HG02943 (cell line): ENCODE data around the gene ANKRD60.

Experiments used
- ATAC-seq: cut with Tn5 transposase; IDR thresholded peaks from one replicate; pipeline ENCODE4 v1.9.1; 2021; ENCODE audit warnings: mild to moderate bottlenecking, low read depth, moderate library complexity; ENCODE audit not compliant: unreplicated experiment

The ANKRD60 gene

GRCh38 chr20:58228484-58229197 is at the start of gene ANKRD60:
Gene ANKRD60, minus strand, starts transcription at chr20:58228653. Its CDS starts 0 bp downstream, at chr20:58228653.
- no peak for ATAC-seq

- ATAC-seq: no peak
Measured at GRCh38 chr20:58277578-58278472, 49.4 kb upstream of the ANKRD60 start.

- ATAC-seq: no peak
Measured at GRCh38 chr20:58277107-58277506, 48.7 kb upstream of the ANKRD60 start.

GRCh38 chr20:58274384-58274783 is 45.9 kb upstream of the ANKRD60 start:
- no peak for ATAC-seq

GRCh38 chr20:58271606-58272351 is 43.3 kb upstream of the ANKRD60 start:
- no peak for ATAC-seq

GRCh38 chr20:58268936-58269619 is 40.6 kb upstream of the ANKRD60 start:
- no peak for ATAC-seq

- no peak for ATAC-seq
Measured at GRCh38 chr20:58268421-58268821, 40.0 kb upstream of the ANKRD60 start.

- no peak for ATAC-seq
Measured at GRCh38 chr20:58267389-58268215, 39.1 kb upstream of the ANKRD60 start.

GRCh38 chr20:58264271-58264670 is 35.8 kb upstream of the ANKRD60 start:
- ATAC-seq: no peak

GRCh38 chr20:58261660-58262059 is 33.2 kb upstream of the ANKRD60 start:
- no peak for ATAC-seq

- ATAC-seq: no peak
Measured at GRCh38 chr20:58260006-58260405, 31.6 kb upstream of the ANKRD60 start.

GRCh38 chr20:58256842-58257241 is 28.4 kb upstream of the ANKRD60 start:
- ATAC-seq: no peak

- ATAC-seq: no peak
Measured at GRCh38 chr20:58256307-58256706, 27.9 kb upstream of the ANKRD60 start.

GRCh38 chr20:58254890-58255289 is 26.4 kb upstream of the ANKRD60 start:
- ATAC-seq: no peak

- no peak for ATAC-seq
Measured at GRCh38 chr20:58251979-58252591, 23.6 kb upstream of the ANKRD60 start.

- ATAC-seq: no peak
Measured at GRCh38 chr20:58251348-58251978, 23.0 kb upstream of the ANKRD60 start.

GRCh38 chr20:58246346-58246745 is 17.9 kb upstream of the ANKRD60 start:
- ATAC-seq: no peak

GRCh38 chr20:58245931-58246330 is 17.5 kb upstream of the ANKRD60 start:
- ATAC-seq: no peak
